Measurements from ENCODE around the gene MACROD1.

MACROD1 gene

GRCh38 chr11:64035081-64035524 lies 130.8 kb downstream of the MACROD1 start:
- no peak for DNase-seq
- Mint-ChIP-seq H3K36me3 (ENCODE audit: low read depth) (no peaks in the 10 kb centered on the region), H3K4me1 (peaks cover 24% of the 10 kb centered on the region), H3K27ac (no peak overlapping the region), H3K9me3 (no peaks in the 10 kb centered on the region), H3K27me3 (ENCODE audit: low read depth, poor library complexity) (peaks cover 88% of the 10 kb centered on the region), H3K4me3 (peak overlapping the region; percentile 84)
- TF ChIP-seq CTCF (IDR thresholded peaks at IDR 0.05): no peak

- Mint-ChIP-seq H3K27me3 (ENCODE audit: low read depth, poor library complexity) (peaks cover 89% of the 10 kb centered on the region), H3K27ac (no peak overlapping the region), H3K36me3 (ENCODE audit: low read depth) (no peaks in the 10 kb centered on the region), H3K4me1 (peaks cover 31% of the 10 kb centered on the region), H3K9me3 (no peaks in the 10 kb centered on the region), H3K4me3 (peak overlapping the region; percentile 84)
- DNase-seq: peak; percentile 33
- peak; percentile 19 for TF ChIP-seq CTCF (IDR thresholded peaks at IDR 0.05)
These were observed 131.5 kb downstream of the MACROD1 start for GRCh38 chr11:64034411-64034811.

GRCh38 chr11:64032050-64032449 lies 133.9 kb downstream of the MACROD1 start:
- peaks cover 70% of the 10 kb centered on the region for H3K27me3 Mint-ChIP-seq (ENCODE audit: low read depth, poor library complexity)
- no peak overlapping the region for H3K27ac Mint-ChIP-seq
- DNase-seq: no peak
- no peaks in the 10 kb centered on the region for H3K36me3 Mint-ChIP-seq (ENCODE audit: low read depth)
- H3K4me1 Mint-ChIP-seq: peaks cover 48% of the 10 kb centered on the region
- no peak overlapping the region for H3K4me3 Mint-ChIP-seq
- H3K9me3 Mint-ChIP-seq: no peaks in the 10 kb centered on the region
- TF ChIP-seq CTCF (IDR thresholded peaks at IDR 0.05): no peak

- H3K4me3 Mint-ChIP-seq: no peak overlapping the region
- no peaks in the 10 kb centered on the region for H3K9me3 Mint-ChIP-seq
- H3K4me1 Mint-ChIP-seq: peaks cover 56% of the 10 kb centered on the region
- no peaks in the 10 kb centered on the region for H3K36me3 Mint-ChIP-seq (ENCODE audit: low read depth)
- DNase-seq: no peak
- no peak for TF ChIP-seq CTCF (IDR thresholded peaks at IDR 0.05)
- H3K27me3 Mint-ChIP-seq (ENCODE audit: low read depth, poor library complexity): peaks cover 66% of the 10 kb centered on the region
- H3K27ac Mint-ChIP-seq: no peak overlapping the region
These were observed 134.9 kb downstream of the MACROD1 start for GRCh38 chr11:64031001-64031400.

- no peaks in the 10 kb centered on the region for H3K36me3 Mint-ChIP-seq (ENCODE audit: low read depth)
- TF ChIP-seq CTCF (IDR thresholded peaks at IDR 0.05): no peak
- no peak overlapping the region for H3K27ac Mint-ChIP-seq
- DNase-seq: no peak
- peaks cover 59% of the 10 kb centered on the region for H3K4me1 Mint-ChIP-seq
- no peak overlapping the region for H3K4me3 Mint-ChIP-seq
- H3K9me3 Mint-ChIP-seq: no peaks in the 10 kb centered on the region
- H3K27me3 Mint-ChIP-seq (ENCODE audit: low read depth, poor library complexity): peaks cover 67% of the 10 kb centered on the region
These were observed 136.1 kb downstream of the MACROD1 start for GRCh38 chr11:64029773-64030172.

- H3K4me3 Mint-ChIP-seq: no peak overlapping the region
- no peak for TF ChIP-seq CTCF (IDR thresholded peaks at IDR 0.05)
- no peak overlapping the region for H3K27ac Mint-ChIP-seq
- H3K9me3 Mint-ChIP-seq: no peaks in the 10 kb centered on the region
- peaks cover 61% of the 10 kb centered on the region for H3K27me3 Mint-ChIP-seq (ENCODE audit: low read depth, poor library complexity)
- peaks cover 60% of the 10 kb centered on the region for H3K4me1 Mint-ChIP-seq
- peak; percentile 87 for DNase-seq
- H3K36me3 Mint-ChIP-seq (ENCODE audit: low read depth): no peaks in the 10 kb centered on the region
These were observed 137.4 kb downstream of the MACROD1 start for GRCh38 chr11:64028398-64029115.

Measured in nephron progenitor cell (in vitro differentiated cells).